ENCODE data around the gene ATP10A. TPM values are rescaled to one million over a fixed set of nuclear protein-coding genes. Genes with fewer than 3 reads are reported as not detected.

ATP10A gene
- total and polyA plus RNA-seq, 9 of the 15 experiments (the other 6 are each of a cell fraction or from before 2014, with no cell fraction given) = 0.09 TPM; not detected in 8

- no peak overlapping the region for H3K4me3 ChIP-seq
- DNase-seq (ENCODE audit: extremely low read depth in 1 of 4, low spot score in 3 of 4) (no peak), ATAC-seq (no peak), FAIRE-seq (no peak)
- 0% methylated on average over 5 of the region's 5 CpGs for WGBS (ENCODE audit: insufficient coverage, low coverage, missing lambda C conversion rate)
- H4K20me1 ChIP-seq (replicated peaks; ENCODE audit: control insufficient read depth, insufficient read depth, low read length) = 0 out of 2 replicates have a peak, but pooled peaks cover 4% of the 10 kb centered on the region
- no peak overlapping the region for H3K27ac ChIP-seq (ENCODE audit: extremely low read depth, low read depth, low read length)
- peaks cover 5 to 7% of the 10 kb centered on the region in 2 experiments; a peak in 3 of 5 replicates for H3K27me3 ChIP-seq (ENCODE audit: control insufficient read depth in 2 of 2, insufficient read depth in 2 of 2, low read length in 2 of 2)
- no peak for TF ChIP-seq KHSRP (IDR thresholded peaks at IDR 0.05)
- TF ChIP-seq GTF2A2 (tag; IDR thresholded peaks at IDR 0.05) = no peak
- no peak for TF ChIP-seq U2AF1 (optimal IDR thresholded peaks at IDR 0.05; ENCODE audit: low read depth, low read length)
- TF ChIP-seq TFAP4 (CRISPR knock-in tag; IDR thresholded peaks at IDR 0.05; ENCODE audit: borderline replicate concordance) = no peak
- no peak for TF ChIP-seq RNF2 (IDR thresholded peaks at IDR 0.05)
- no peak for TF ChIP-seq TSC22D4 (tag; IDR thresholded peaks at IDR 0.05)
- TF ChIP-seq SMARCC2 (IDR thresholded peaks at IDR 0.05; ENCODE audit: low read depth) = no peak
- no peak for TF ChIP-seq DDX20 (tag; IDR thresholded peaks at IDR 0.05; ENCODE audit: low read depth)
- TF ChIP-seq BCL6 (CRISPR knock-in tag; IDR thresholded peaks at IDR 0.05) = no peak
- no peak for TF ChIP-seq ELK1 (CRISPR knock-in tag; IDR thresholded peaks at IDR 0.05)
- TF ChIP-seq SMARCE1 (IDR thresholded peaks at IDR 0.05) = no peak
- TF ChIP-seq ETV1 (tag; conservative IDR thresholded peaks at IDR 0.05; ENCODE audit: low read depth) = no peak
- no peak for TF ChIP-seq GATA2 (CRISPR knock-in tag; IDR thresholded peaks at IDR 0.05)
- TF ChIP-seq ZBTB26 (CRISPR knock-in tag; IDR thresholded peaks at IDR 0.05) = no peak
- H3K9me1 ChIP-seq (ENCODE audit: control insufficient read depth, insufficient read depth, low read length) = no peaks in the 10 kb centered on the region
- H3K36me3 ChIP-seq (ENCODE audit: control insufficient read depth, insufficient read depth, low read length) = no peaks in the 10 kb centered on the region
- CTCF ChIA-PET (ENCODE audit: low intra/inter-chr PET ratio) = no interaction called here
- no TSS peak for BruUV-seq (replicated peaks)
- H3K9me3 ChIP-seq (replicated peaks; ENCODE audit: control insufficient read depth, insufficient read depth, low read depth, low read length) = no peaks in the 10 kb centered on the region
- no peak overlapping the region for H3K4me2 ChIP-seq (ENCODE audit: insufficient read depth, low read length)
- no peak overlapping the region for H2AFZ ChIP-seq (ENCODE audit: low read depth, low read length)
- POLR2A ChIA-PET = no interaction called here
- H3K79me2 ChIP-seq (ENCODE audit: control insufficient read depth, insufficient read depth, low read length) = no peaks in the 10 kb centered on the region
- intact Hi-C loops (cut with micrococcal nuclease) = no loop called here
- no peaks in the 10 kb centered on the region for H3K4me1 ChIP-seq (replicated peaks in 1 of 2; ENCODE audit: control insufficient read depth in 2 of 2, insufficient read depth in 2 of 2, low read length in 2 of 2)
- H3K9ac ChIP-seq (ENCODE audit: insufficient read depth in 1 of 2, low read depth in 2 of 2, low read length in 2 of 2) = no peak overlapping the region
- in situ Hi-C loops (cut with MboI) = no loop called here
Observed at GRCh38 chr15:25832158-25832557, 31.0 kb downstream of the ATP10A start.
